K562 (cell line): Measurements from ENCODE around the gene ASCC3. TPM values are rescaled to one million over a fixed set of nuclear protein-coding genes. Genes with fewer than 3 reads are reported as not detected.

Experiments
- ARID3B ChIP-seq: fragments of 250-450 bp; sonication (Bioruptor Pico); IDR thresholded peaks from 2 replicates; pipeline ENCODE4 v1.4.0; 2020; ENCODE audit warnings: borderline replicate concordance
- CTCFL ChIP-seq: IDR thresholded peaks from 2 replicates; pipeline ENCODE4 v1.6.1; 2011; ENCODE audit warnings: borderline replicate concordance, low read depth, mild to moderate bottlenecking, moderate library complexity, low read length; ENCODE audit not compliant: insufficient read depth, poor library complexity, severe bottlenecking
- PRDM10 ChIP-seq: fragments of 450-650 bp; IDR thresholded peaks from 2 replicates; pipeline ENCODE4 v1.6.1; 2018; ENCODE audit not compliant: partially characterized antibody
- RBBP5 ChIP-seq: fragments of 200-600 bp; sonication (generic); IDR thresholded peaks from 2 replicates; pipeline ENCODE4 v1.6.1; 2012; ENCODE audit warnings: borderline replicate concordance, mild to moderate bottlenecking, low read length, control low read depth, inconsistent platforms; ENCODE audit not compliant: insufficient read depth, poor library complexity, severe bottlenecking
- SMARCB1 ChIP-seq: IDR thresholded peaks from 2 replicates; pipeline ENCODE4 v1.6.1; 2011; ENCODE audit warnings: improper control_type of control experiment, low read depth; ENCODE audit not compliant: insufficient read length
- TAL1 ChIP-seq: fragments of 450-650 bp; IDR thresholded peaks from 2 replicates; pipeline ENCODE4 v1.6.1; 2016; ENCODE audit warnings: mild to moderate bottlenecking
- ZFX ChIP-seq: sonication (generic); formaldehyde crosslinking; IDR thresholded peaks from 2 replicates; pipeline ENCODE4 v1.8.0; 2022; ENCODE audit warnings: mild to moderate bottlenecking, missing genetic modification reagents, moderate library complexity
- ZKSCAN1 ChIP-seq: fragments of 150-350 bp; IDR thresholded peaks from 2 replicates; pipeline ENCODE4 v1.6.1; 2016; ENCODE audit warnings: low read depth, low read length
- polyA plus RNA-seq, 8 experiments: library from polyadenylated mRNA; depleted of rRNA in 4 of 8; stranded (reverse) in 5 of 8; unstranded in 3 of 8; fragments of >200 nt; fragmentation: Nextera tagmentation in 2 of 8; fragmentation: Illumina TruSeq in 1 of 8; extraction: Ambion mirVana in 2 of 8; extraction: Trizol in 1 of 8; gene quantifications; 2 replicates each; pipeline versions ENCODE4 v1.2.1 to v1.2.3, GENCODE V29; 2011 to 2014; ENCODE audit warnings: inconsistent platforms in 1 of 8, missing spikeins in 1 of 8
- total RNA-seq, 7 experiments: library from RNA; depleted of rRNA in 6 of 7; stranded (reverse); fragments of >200 nt in 6 of 7; fragmentation: Illumina TruSeq in 2 of 7; extraction: Trizol in 2 of 7; gene quantifications; 2 replicates each; pipeline versions ENCODE4 v1.2.1 to v1.2.3, GENCODE V29; 2011 to 2021; ENCODE audit warnings: low replicate concordance in 1 of 7

ASCC3 gene
- total and polyA plus RNA-seq, 9 of the 15 experiments (the other 6 are each of a cell fraction or from before 2014, with no cell fraction given): 16.1 to 56.1 (median 33.9) TPM

- TF ChIP-seq CTCFL: no peak
- no peak for TF ChIP-seq ZFX (CRISPR knock-in tag)
- TF ChIP-seq SMARCB1: no peak
- TF ChIP-seq RBBP5: no peak
- TF ChIP-seq PRDM10: no peak
- TF ChIP-seq ZKSCAN1: no peak
- no peak for TF ChIP-seq ARID3B (CRISPR knock-in tag)
- TF ChIP-seq TAL1: no peak
- TF ChIP-seq, all 486 proteins: peak for 0
Measured at GRCh38 chr6:100464162-100464851, 416.8 kb downstream of the ASCC3 start (continued).
